Keratinocyte (primary cell): ENCODE data around the gene GCSAM. TPM values are rescaled to one million over a fixed set of nuclear protein-coding genes. Genes with fewer than 3 reads are reported as not detected.

Experiments
- DNase-seq: peaks from one replicate; pipeline ENCODE4 v3.0.0-alpha.2; 2011; ENCODE audit warnings: low read depth, missing footprints, low spot score
- FAIRE-seq: peaks from 2 replicates; lab custom pipeline; 2011; peaks lifted over from hg19 to GRCh38; lab: Jason Lieb, UNC
- H2AFZ ChIP-seq: 2 replicates; pipeline ENCODE4 v1.6.0; 2012; ENCODE audit warnings: low read length, control low read depth, inconsistent platforms; ENCODE audit not compliant: control insufficient read depth
- H3K27ac ChIP-seq: 2 replicates; pipeline ENCODE4 v1.5.1; 2011; ENCODE audit warnings: low read length; ENCODE audit not compliant: control insufficient read depth, insufficient read depth
- H3K27me3 ChIP-seq: 3 replicates; pipeline ENCODE4 v1.6.0; 2011; ENCODE audit warnings: low read length; ENCODE audit not compliant: control insufficient read depth, insufficient read depth; ENCODE audit errors: extremely low read depth
- H3K36me3 ChIP-seq, 2 experiments: 2 replicates in 1 of 2; 3 replicates in 1 of 2; pipeline ENCODE4 v1.5.1; 2011; ENCODE audit warnings: low read length in 2 of 2, mild to moderate bottlenecking in 1 of 2; ENCODE audit not compliant: control insufficient read depth in 2 of 2, insufficient read depth in 2 of 2; ENCODE audit errors: extremely low read depth in 1 of 2
- H3K4me1 ChIP-seq: 3 replicates; pipeline ENCODE4 v1.5.1; 2011; ENCODE audit warnings: low read length; ENCODE audit not compliant: control insufficient read depth, insufficient read depth; ENCODE audit errors: extremely low read depth
- H3K4me2 ChIP-seq: 3 replicates; pipeline ENCODE4 v1.6.0; 2011; ENCODE audit warnings: low read depth, low read length; ENCODE audit not compliant: control insufficient read depth, insufficient read depth; ENCODE audit errors: extremely low read depth
- H3K4me3 ChIP-seq, 3 experiments: fragments of 200-600 bp in 1 of 3; sonication (generic) in 1 of 3; 2 replicates in 2 of 3; 3 replicates in 1 of 3; pipeline ENCODE4 v1.5.1; 2011 to 2016; ENCODE audit warnings: low read length in 3 of 3, mild to moderate bottlenecking in 3 of 3, control low read depth in 2 of 3, inconsistent platforms in 1 of 3, low read depth in 1 of 3, mixed read lengths in 1 of 3, mixed run types in 1 of 3, moderate library complexity in 1 of 3; ENCODE audit not compliant: control insufficient read depth in 2 of 3, insufficient read depth in 2 of 3; ENCODE audit errors: extremely low read depth in 1 of 3
- H3K79me2 ChIP-seq: 2 replicates; pipeline ENCODE4 v1.6.0; 2012; ENCODE audit warnings: low read length; ENCODE audit not compliant: control insufficient read depth, insufficient read depth
- H3K9ac ChIP-seq: 3 replicates; pipeline ENCODE4 v1.6.0; 2011; ENCODE audit warnings: low read length; ENCODE audit not compliant: control insufficient read depth, insufficient read depth; ENCODE audit errors: extremely low read depth
- H3K9me1 ChIP-seq: 3 replicates; pipeline ENCODE4 v1.6.0; 2011; ENCODE audit warnings: low read length; ENCODE audit not compliant: control insufficient read depth, insufficient read depth; ENCODE audit errors: extremely low read depth
- H3K9me3 ChIP-seq: 2 replicates; pipeline ENCODE4 v1.5.1; 2012; ENCODE audit warnings: low read depth, low read length; ENCODE audit not compliant: control insufficient read depth
- H4K20me1 ChIP-seq: 3 replicates; pipeline ENCODE4 v1.6.0; 2011; ENCODE audit warnings: low read length; ENCODE audit not compliant: control insufficient read depth, insufficient read depth; ENCODE audit errors: extremely low read depth
- EZH2 ChIP-seq: IDR thresholded peaks from one replicate; pipeline ENCODE4 v1.6.1; 2012; ENCODE audit warnings: inconsistent platforms, mild to moderate bottlenecking, low read length, moderate library complexity
- dilution Hi-C: fragments of 300-500 bp; cut with MboI; formaldehyde crosslinking; loops from one replicate; pipeline ENCODE4 v1.7.0; 2020; ENCODE audit warnings: low sequenced_read_pairs; ENCODE audit not compliant: extremely low pct_ligation_motif_present
- polyA plus RNA-seq, 5 experiments: library from polyadenylated mRNA; depleted of rRNA in 3 of 5; stranded (reverse) in 3 of 5; stranded (forward) in 1 of 5; unstranded in 1 of 5; fragments of >200 nt; gene quantifications; 1 replicate in 1 of 5; 2 replicates in 3 of 5; 3 replicates in 1 of 5; pipeline versions ENCODE4 v1.2.1 to v1.2.3, GENCODE V29; 2011 to 2012; ENCODE audit warnings: missing spikeins in 2 of 5, low read depth in 1 of 5, low replicate concordance in 1 of 5
- TF ChIP-seq, protein P1 (sequence below), 3 experiments: IDR thresholded peaks in 1 of 3; conservative IDR thresholded peaks in 1 of 3; optimal IDR thresholded peaks in 1 of 3; 2 replicates in 2 of 3; 3 replicates in 1 of 3; pipeline versions ENCODE3 to v1.5.1; 2011; ENCODE audit warnings: low read length in 3 of 3, mild to moderate bottlenecking in 3 of 3, moderate library complexity in 2 of 3, control low read depth in 1 of 3, inconsistent platforms in 1 of 3; ENCODE audit not compliant: insufficient read depth in 2 of 3; ENCODE audit errors: extremely low read depth in 1 of 3

GCSAM gene
- polyA plus RNA-seq, 1 donor (not counting 4 experiments of a cell fraction or from before 2014, with no cell fraction given), result 2.9 TPM

GRCh38 chr3:112092496-112093179 lies 40.4 kb downstream of the GCSAM start:
- dilution Hi-C loops, result no loop called here
- Histone ChIP-seq H3K4me2 (no peak overlapping the region), H3K9me3 (no peaks in the 10 kb centered on the region), H3K36me3 (peaks cover 5 to 12% of the 10 kb centered on the region in 2 experiments), H3K4me3 (no peak overlapping the region), H3K27ac (no peak overlapping the region), H3K4me1 (peaks cover 39% of the 10 kb centered on the region), H2AFZ (no peak overlapping the region), H3K79me2 (peaks cover 56% of the 10 kb centered on the region), H3K9me1 (peaks cover 5% of the 10 kb centered on the region), H3K9ac (no peak overlapping the region), H3K27me3 (no peaks in the 10 kb centered on the region), H4K20me1 (peaks cover 7% of the 10 kb centered on the region)
- TF ChIP-seq EZH2, result no peak
- TF ChIP-seq, protein P1, sequence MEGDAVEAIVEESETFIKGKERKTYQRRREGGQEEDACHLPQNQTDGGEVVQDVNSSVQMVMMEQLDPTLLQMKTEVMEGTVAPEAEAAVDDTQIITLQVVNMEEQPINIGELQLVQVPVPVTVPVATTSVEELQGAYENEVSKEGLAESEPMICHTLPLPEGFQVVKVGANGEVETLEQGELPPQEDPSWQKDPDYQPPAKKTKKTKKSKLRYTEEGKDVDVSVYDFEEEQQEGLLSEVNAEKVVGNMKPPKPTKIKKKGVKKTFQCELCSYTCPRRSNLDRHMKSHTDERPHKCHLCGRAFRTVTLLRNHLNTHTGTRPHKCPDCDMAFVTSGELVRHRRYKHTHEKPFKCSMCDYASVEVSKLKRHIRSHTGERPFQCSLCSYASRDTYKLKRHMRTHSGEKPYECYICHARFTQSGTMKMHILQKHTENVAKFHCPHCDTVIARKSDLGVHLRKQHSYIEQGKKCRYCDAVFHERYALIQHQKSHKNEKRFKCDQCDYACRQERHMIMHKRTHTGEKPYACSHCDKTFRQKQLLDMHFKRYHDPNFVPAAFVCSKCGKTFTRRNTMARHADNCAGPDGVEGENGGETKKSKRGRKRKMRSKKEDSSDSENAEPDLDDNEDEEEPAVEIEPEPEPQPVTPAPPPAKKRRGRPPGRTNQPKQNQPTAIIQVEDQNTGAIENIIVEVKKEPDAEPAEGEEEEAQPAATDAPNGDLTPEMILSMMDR (optimal IDR thresholded peaks at IDR 0.05 in 1 of 3, IDR thresholded peaks at IDR 0.05 in 1 of 3, conservative IDR thresholded peaks at IDR 0.05 in 1 of 3; ENCODE audit: extremely low read depth in 1 of 3, insufficient read depth in 2 of 3, low read length in 3 of 3), result no peak
- FAIRE-seq, result peak; percentile 39
- DNase-seq, result no peak

DNA sequence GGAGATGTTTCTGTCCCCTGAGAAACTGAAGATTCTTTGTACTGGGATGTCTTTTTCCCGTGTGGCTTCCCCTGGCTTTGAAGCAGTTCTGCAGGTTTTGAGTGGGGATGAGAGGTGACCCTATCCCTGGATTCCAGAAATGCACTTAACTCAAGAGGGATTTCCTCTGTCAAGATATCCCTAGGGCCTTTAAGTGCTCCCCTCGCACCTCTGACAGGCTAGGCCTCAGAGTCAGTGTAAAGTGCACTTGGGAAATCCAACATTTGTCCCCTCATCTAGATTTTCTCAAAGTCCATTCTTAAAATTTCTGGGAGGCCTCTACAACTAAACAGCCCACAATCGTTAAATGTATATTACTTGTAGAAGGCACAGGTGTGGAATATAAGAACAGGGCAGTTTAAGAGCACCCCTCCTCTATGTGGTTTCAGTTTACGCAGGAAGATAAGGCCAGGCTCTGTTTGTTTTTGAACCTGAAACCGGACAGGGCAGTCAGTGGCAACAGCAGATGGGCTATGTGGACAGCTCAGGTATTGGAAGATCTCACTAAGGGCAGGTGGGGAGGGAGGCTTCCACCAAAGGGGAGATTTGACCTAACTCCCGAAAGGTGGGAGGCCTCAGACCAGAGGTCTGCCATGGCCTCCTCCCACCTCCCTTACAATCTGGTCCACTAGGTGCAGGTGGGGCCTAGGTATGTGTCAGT lies 42.0 kb downstream of the GCSAM start:
- dilution Hi-C loops, result no loop called here
- peaks cover 5% of the 10 kb centered on the region for H3K9me1 ChIP-seq
- peaks cover 5 to 12% of the 10 kb centered on the region in 2 experiments for H3K36me3 ChIP-seq
- H3K4me1 ChIP-seq, result peaks cover 30% of the 10 kb centered on the region
- H3K4me2 ChIP-seq, result no peak overlapping the region
- H3K4me3 ChIP-seq, result no peak overlapping the region
- H3K79me2 ChIP-seq, result peaks cover 63% of the 10 kb centered on the region
- H3K9ac ChIP-seq, result no peak overlapping the region
- no peak overlapping the region for H3K27ac ChIP-seq
- H4K20me1 ChIP-seq, result peaks cover 7% of the 10 kb centered on the region
- no peaks in the 10 kb centered on the region for H3K27me3 ChIP-seq
- FAIRE-seq, result no peak
- TF ChIP-seq EZH2, result no peak
- TF ChIP-seq, protein P1 (optimal IDR thresholded peaks at IDR 0.05 in 1 of 3, IDR thresholded peaks at IDR 0.05 in 1 of 3, conservative IDR thresholded peaks at IDR 0.05 in 1 of 3; ENCODE audit: extremely low read depth in 1 of 3, insufficient read depth in 2 of 3, low read length in 3 of 3), result no peak
- no peak overlapping the region for H2AFZ ChIP-seq
- no peaks in the 10 kb centered on the region for H3K9me3 ChIP-seq
- DNase-seq, result no peak
